Pulmonary artery endothelial cell (primary cell): Measurements from ENCODE around the gene HMX2. TPM values are rescaled to one million over a fixed set of nuclear protein-coding genes. Genes with fewer than 3 reads are reported as not detected.

ENCODE experiments used
- DNase-seq: peaks from one replicate; pipeline ENCODE4 v3.0.0-alpha.2; 2011; ENCODE audit warnings: low read depth, low spot score
- total RNA-seq: library from RNA; depleted of rRNA; stranded (reverse); fragments of >200 nt; gene quantifications from 2 replicates; pipeline ENCODE4 v1.2.3, GENCODE V29; 2014

HMX2 gene
- total RNA-seq, 1 donor from 2014 or later: not detected

- DNase-seq: no peak
Observed at GRCh38 chr10:123139165-123139520, 8.8 kb upstream of the HMX2 start.

- DNase-seq: no peak
Observed at GRCh38 chr10:123139521-123140163, 8.3 kb upstream of the HMX2 start.

GRCh38 chr10:123140164-123140982 is 7.6 kb upstream of the HMX2 start:
- no peak for DNase-seq

DNA sequence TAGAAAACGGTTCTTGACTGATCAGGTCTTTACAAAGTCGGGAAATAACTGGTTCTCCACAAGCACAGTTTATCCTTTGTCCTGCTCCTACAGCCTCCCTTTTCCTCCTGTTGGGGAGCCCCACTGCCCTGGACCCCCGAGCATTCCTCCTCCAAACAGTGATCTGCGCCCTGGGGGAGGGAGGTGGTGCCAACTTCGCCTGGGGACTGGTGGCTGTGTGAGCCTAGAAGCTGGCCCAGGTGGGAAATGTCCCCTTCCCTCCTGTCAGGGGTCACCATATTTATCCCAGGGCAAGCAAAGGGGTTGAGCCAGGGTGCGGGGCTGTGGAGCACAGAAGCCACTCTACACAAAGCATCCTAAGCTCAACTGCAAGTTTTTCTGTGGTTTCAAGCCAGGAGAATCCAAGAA is 6.9 kb upstream of the HMX2 start:
- no peak for DNase-seq

GRCh38 chr10:123141791-123142700 is 5.9 kb upstream of the HMX2 start:
- no peak for DNase-seq

GRCh38 chr10:123142701-123143161 is 5.2 kb upstream of the HMX2 start:
- no peak for DNase-seq

DNA sequence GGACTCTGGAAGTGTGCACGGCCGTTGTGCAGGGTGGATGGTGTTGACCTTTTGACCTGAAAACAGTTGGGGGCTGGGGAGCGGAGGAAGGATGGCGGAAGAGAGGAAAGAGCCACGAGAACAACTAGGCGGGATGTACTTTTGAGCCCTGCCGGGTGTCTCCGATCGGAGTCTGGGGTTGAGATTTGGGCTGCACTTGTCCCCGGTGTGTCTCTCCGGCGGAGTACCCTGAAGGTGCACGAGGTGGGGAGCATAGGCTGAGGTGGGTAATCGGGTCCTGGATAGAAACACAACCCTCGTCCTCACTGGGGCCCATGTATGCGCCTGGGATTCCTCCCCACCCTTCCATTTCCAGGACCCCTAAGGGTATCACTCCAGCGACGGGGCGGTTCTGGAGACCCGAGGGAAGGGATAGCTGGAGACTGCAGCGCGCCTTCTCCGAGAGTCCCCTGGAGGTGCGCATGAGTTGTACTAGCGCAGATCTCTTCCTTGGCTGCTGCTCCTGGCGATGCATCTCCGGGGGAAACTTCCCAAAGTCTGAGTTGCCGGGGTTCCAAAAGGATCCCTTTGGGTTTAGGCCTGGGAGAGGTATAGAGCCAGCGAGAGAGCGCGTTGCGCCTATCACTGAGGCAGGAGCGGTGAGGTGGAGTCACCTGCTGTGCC is 4.6 kb upstream of the HMX2 start:
- no peak for DNase-seq

GRCh38 chr10:123143825-123144168 is 4.1 kb upstream of the HMX2 start:
- no peak for DNase-seq

DNA sequence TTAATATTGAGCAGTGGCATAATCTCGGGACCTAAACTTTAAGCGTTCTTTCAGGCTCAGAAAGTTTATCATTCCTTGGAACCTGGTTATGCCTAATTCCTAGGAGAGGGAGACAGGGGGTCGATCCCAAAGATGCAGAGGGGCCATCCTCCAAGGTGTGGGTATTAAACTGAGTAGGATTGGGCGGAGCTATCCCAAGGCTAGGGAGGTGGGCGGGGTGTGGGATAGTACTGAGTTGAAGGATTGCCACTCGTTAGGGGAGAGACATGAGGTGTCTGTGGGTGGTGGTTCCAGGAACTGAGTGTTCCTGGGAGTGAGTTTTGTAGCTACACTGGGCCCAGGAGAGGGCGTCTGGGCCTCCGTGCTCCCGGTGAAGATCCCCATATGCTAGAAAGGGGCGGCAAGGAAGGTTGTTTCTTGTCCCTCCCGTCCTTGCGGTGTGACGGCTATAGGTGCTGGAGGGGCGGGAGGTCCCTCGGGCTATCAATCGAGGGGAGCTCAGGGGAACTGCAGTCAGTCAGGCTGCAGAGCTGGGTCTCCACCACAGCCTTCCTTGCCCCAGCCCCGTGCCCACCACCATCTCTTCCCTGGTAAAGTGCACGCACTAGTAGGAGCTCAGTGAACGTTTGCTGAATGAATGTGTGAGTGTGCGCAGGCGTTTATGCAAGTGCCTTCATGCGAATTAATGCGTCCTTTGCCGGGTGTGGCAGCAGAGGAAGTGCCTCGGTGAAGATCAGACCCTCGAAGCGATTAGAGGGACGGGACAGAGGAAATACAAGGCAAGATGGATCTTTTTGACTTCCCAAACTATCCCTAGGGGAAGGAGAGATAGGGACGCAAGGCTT is 3.0 kb upstream of the HMX2 start:
- DNase-seq: no peak

- DNase-seq: no peak
Observed at GRCh38 chr10:123145542-123146012, 2.4 kb upstream of the HMX2 start.

GRCh38 chr10:123146013-123146893 is 1.7 kb upstream of the HMX2 start:
- DNase-seq: no peak

DNA sequence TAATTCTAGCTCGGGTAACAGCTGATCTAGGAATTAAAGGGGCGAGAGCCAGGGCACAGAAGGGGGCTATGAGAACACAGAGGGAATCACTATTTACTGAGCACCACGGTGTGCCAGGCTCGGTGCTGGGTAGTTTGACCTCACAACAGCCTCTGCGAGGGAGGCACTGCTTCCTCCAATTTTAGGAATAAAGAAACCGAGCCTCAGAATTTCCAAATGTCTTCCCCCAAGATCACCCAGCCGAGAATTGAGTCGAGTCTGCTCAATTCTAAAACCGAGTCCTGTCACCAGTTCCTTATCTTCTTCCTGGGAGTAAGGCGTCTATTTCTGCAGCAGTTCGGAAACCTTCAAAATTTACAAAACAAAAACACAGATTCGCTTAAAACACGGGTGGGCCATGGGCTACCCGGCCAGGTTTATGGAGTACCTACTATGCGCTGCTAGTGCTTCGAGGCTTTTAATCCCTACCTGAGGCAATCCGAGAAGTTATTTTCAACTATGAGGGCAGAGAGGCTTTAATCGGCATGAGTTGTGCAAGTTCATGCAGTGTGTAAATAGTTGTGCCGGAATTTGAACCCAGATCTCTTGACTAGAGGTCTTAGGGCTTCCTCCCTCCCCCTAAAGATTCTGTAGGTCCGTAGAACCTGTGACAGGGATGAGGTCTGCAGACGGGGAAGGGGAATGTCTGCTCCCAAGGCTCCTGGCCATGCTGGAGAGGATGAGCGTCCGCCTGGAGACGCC is 872 bp upstream of the HMX2 start:
- DNase-seq: no peak

GRCh38 chr10:123148414-123149161 is 652 bp downstream of the HMX2 start:
- no peak for DNase-seq

DNA sequence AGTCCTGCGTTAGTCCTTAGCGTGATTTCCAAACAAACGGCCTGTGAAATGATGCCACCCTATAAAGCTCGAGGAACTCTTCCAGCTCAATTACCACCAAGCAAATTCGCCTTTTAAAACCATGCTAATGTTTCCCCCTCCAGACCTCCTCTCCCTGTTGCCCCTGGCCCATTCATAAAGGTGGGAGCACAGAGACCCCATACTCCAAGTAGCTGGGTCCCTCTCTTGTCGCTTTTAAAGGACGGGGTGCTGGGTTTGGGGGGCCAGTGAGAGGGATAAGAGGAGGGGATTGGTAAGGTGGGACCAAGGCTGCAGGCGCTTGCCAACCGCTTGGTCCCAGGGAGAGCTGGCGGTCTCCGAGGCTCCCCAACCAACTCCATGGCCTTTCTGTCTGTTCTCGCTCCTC is 1.2 kb downstream of the HMX2 start:
- DNase-seq: no peak

- no peak for DNase-seq
Observed at GRCh38 chr10:123149568-123150270, 1.8 kb downstream of the HMX2 start.

DNA sequence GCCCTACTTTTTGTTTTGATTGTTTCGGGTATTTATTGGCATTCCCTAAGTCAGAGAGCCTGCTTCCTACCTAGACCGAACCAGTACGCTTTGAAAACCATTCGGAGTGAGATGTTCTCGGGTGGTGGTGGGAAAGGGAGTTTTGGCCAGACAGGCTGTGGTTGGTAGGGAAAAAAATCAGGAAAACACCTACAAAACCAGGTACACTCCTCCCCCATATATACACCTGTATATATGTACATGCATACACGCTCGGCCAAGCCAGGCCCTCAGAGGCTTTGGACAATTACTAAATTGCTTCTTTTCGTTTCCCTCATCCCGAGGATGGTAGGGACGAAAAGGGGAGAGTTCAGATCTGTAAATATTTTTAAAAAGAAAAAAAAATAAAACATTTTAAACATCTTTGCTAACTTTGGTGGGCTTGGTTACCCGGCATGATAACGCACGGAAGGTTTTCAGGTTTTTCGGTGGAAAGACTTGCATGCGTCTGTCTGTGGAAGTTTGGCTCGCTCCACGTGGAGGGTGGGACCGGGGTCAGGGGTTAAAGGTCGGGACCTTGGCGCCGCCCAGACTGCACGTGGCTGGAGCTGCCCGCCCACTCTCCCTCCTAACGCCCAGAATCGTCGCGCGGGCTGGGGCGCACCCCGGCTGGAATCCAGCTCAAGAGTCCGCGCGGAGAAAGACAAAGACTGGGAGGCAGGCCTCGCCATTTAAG is 2.5 kb downstream of the HMX2 start:
- DNase-seq: no peak
